ENCODE results near the gene MARK2. TPM values are rescaled to one million over a fixed set of nuclear protein-coding genes. Genes with fewer than 3 reads are reported as not detected.

MARK2 gene
- total and polyA plus RNA-seq, 2 of the 8 experiments (the other 6 are each of a cell fraction or from before 2014, with no cell fraction given): 19.3 to 58.5 TPM

- WGBS, 2 experiments (ENCODE audit: extremely low coverage in 1 of 2, insufficient coverage in 1 of 2, insufficient read length in 1 of 2, insufficient replicate concordance in 2 of 2, low coverage in 1 of 2, low lambda C conversion rate in 2 of 2, missing lambda C conversion rate in 1 of 2): 94% methylated on average over 3 of the region's 22 CpGs; no CpG with 5 or more reads in 1 of the 2 experiments
- peak in 1 of 2 experiments; percentile 28; a peak in 1 of 3 replicates for TF ChIP-seq POLR2A (IDR thresholded peaks at IDR 0.05; ENCODE audit: control extremely low read depth in 1 of 2, low read depth in 2 of 2, low read length in 2 of 2)
- TF ChIP-seq, protein P1, sequence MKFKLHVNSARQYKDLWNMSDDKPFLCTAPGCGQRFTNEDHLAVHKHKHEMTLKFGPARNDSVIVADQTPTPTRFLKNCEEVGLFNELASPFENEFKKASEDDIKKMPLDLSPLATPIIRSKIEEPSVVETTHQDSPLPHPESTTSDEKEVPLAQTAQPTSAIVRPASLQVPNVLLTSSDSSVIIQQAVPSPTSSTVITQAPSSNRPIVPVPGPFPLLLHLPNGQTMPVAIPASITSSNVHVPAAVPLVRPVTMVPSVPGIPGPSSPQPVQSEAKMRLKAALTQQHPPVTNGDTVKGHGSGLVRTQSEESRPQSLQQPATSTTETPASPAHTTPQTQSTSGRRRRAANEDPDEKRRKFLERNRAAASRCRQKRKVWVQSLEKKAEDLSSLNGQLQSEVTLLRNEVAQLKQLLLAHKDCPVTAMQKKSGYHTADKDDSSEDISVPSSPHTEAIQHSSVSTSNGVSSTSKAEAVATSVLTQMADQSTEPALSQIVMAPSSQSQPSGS (IDR thresholded peaks at IDR 0.05; ENCODE audit: low read length): no peak
- no peak for TF ChIP-seq EZH2 (IDR thresholded peaks at IDR 0.05; ENCODE audit: low read depth, low read length, severe bottlenecking)
- TF ChIP-seq YY1 (IDR thresholded peaks at IDR 0.05; ENCODE audit: low read depth, low read length): no peak
- TF ChIP-seq BACH1 (IDR thresholded peaks at IDR 0.05; ENCODE audit: low read length): no peak
- DNase-seq (ENCODE audit: low read depth in 1 of 2, low spot score in 2 of 2) (no peak), FAIRE-seq (no peak)
- Histone ChIP-seq H3K9ac (replicated peaks in 1 of 4; ENCODE audit: extremely low read depth in 1 of 4, low read depth in 3 of 4, low read length in 3 of 4) (no peak overlapping the region), H3K4me1 (replicated peaks in 1 of 4; ENCODE audit: control insufficient read depth in 3 of 4, insufficient read depth in 4 of 4, low read length in 3 of 4) (peaks cover 6 to 50% (median 37%) of the 10 kb centered on the region in 4 experiments), H3K18ac (ENCODE audit: extremely low read depth, low read length) (no peak overlapping the region), H3K4me3 (ENCODE audit: extremely low read depth in 1 of 4, insufficient read depth in 2 of 4, low read depth in 3 of 4, low read length in 4 of 4) (no peak overlapping the region), H3K23me2 (ENCODE audit: low read depth, low read length) (peaks cover 10% of the 10 kb centered on the region), H4K91ac (replicated peaks; ENCODE audit: insufficient read length, low read length) (no peak overlapping the region), H3K79me1 (ENCODE audit: low read depth, low read length) (peaks cover 11% of the 10 kb centered on the region), H2BK120ac (replicated peaks; ENCODE audit: low read depth, low read length) (no peak overlapping the region), H2AK5ac (ENCODE audit: low read depth, low read length) (no peak overlapping the region), H2BK12ac (ENCODE audit: low read depth, low read length) (no peak overlapping the region), H2AFZ (ENCODE audit: low read length) (no peak overlapping the region), H2BK15ac (ENCODE audit: low read length) (no peak overlapping the region), H3K27me3 (replicated peaks in 1 of 4; ENCODE audit: control insufficient read depth in 3 of 4, extremely low read depth in 1 of 4, insufficient read depth in 3 of 4, low read length in 3 of 4) (no peaks in the 10 kb centered on the region), H4K5ac (ENCODE audit: insufficient read length, low read depth, low read length) (no peak overlapping the region), H3K4me2 (ENCODE audit: insufficient read depth in 1 of 2, low read depth in 2 of 2, low read length in 2 of 2) (no peak overlapping the region; a peak in 1 of 4 replicates), H3K27ac (ENCODE audit: low read depth, low read length) (no peak overlapping the region), H2BK5ac (ENCODE audit: low read depth, low read length) (no peak overlapping the region), H3K9me3 (ENCODE audit: insufficient read depth in 2 of 2, low read depth in 1 of 2, low read length in 1 of 2) (no peaks in the 10 kb centered on the region), H3K14ac (ENCODE audit: insufficient read length) (no peak overlapping the region), H4K20me1 (replicated peaks in 1 of 2; ENCODE audit: control insufficient read depth in 1 of 2, insufficient read depth in 2 of 2, low read length in 2 of 2) (peaks cover 14 to 21% of the 10 kb centered on the region in 2 experiments), H3K79me2 (ENCODE audit: control insufficient read depth in 1 of 2, insufficient read depth in 2 of 2, low read length in 2 of 2) (peaks cover 3 to 29% of the 10 kb centered on the region in 2 experiments; a peak in 3 of 4 replicates), H3K4ac (replicated peaks; ENCODE audit: insufficient read length, low read depth, low read length) (no peak overlapping the region), H3K36me3 (ENCODE audit: control insufficient read depth in 2 of 4, insufficient read depth in 4 of 4, low read length in 3 of 4) (peaks cover 10 to 42% (median 19%) of the 10 kb centered on the region in 4 experiments; a peak in 7 of 8 replicates), H2BK20ac (ENCODE audit: low read length) (no peak overlapping the region), H4K8ac (ENCODE audit: extremely low read depth, insufficient read depth, low read length) (no peak overlapping the region; the same call in 1 of the 2 replicates), H3K23ac (ENCODE audit: insufficient read length) (no peak overlapping the region), H3K56ac (replicated peaks; ENCODE audit: insufficient read length, low read depth, low read length) (no peak overlapping the region)
- ChIA-PET CTCF (ENCODE audit: partially characterized antibody) (interaction anchor here (1.4 to 4.5 kb wide), 4 partner anchors 8 to 75 kb away, joined by 4 to 39 read pairs (median 8); no protein-coding TSS in a partner anchor), POLR2A (ENCODE audit: partially characterized antibody) (interaction anchor here (0.6 to 10.7 kb wide), 9 partner anchors 7 to 144 kb away, joined by 3 to 173 read pairs (median 7); partner anchors contain the start of genes MARK2, NAA40, RCOR2 and ZFTA)
Measured at GRCh38 chr11:63911876-63912275, 73.0 kb downstream of the MARK2 start.
